Measurements from ENCODE around the gene HIP1R. TPM values are rescaled to one million over a fixed set of nuclear protein-coding genes. Genes with fewer than 3 reads are reported as not detected.
A peak's percentile ranks its signal among the peaks of the same experiment; 100 is the strongest.

Gene HIP1R
- total and polyA plus RNA-seq, 2 of the 4 experiments (the other 2 are of a cell fraction), result 13.8 to 18.5 TPM

GRCh38 chr12:122886851-122887818 lies 51.9 kb downstream of the HIP1R start:
- H4K8ac ChIP-seq (ENCODE audit: low read depth in 2 of 2, low read length in 2 of 2), result no peak overlapping the region
- H3K36me3 ChIP-seq (ENCODE audit: control insufficient read depth, insufficient read depth, low read length), result no peaks in the 10 kb centered on the region
- ChIA-PET CTCF (no interaction called here), POLR2A (ENCODE audit: unreplicated experiment) (interaction anchor here (0.6 kb wide), 1 partner anchor 20 kb away, joined by 4 read pairs; no protein-coding TSS in a partner anchor)
- H3K4me2 ChIP-seq (ENCODE audit: low read depth, low read length), result no peak overlapping the region; the same call in 1 of the 2 replicates
- peak overlapping the region; percentile 37; the same call in 1 of the 2 replicates for H2BK20ac ChIP-seq (ENCODE audit: low read depth, low read length)
- H3K14ac ChIP-seq (replicated peaks; ENCODE audit: low read depth, low read length), result peak overlapping the region; percentile 57
- peak; percentile 76 for DNase-seq
- peaks cover 19 to 85% of the 10 kb centered on the region in 2 experiments; a peak in 3 of 4 replicates for H3K79me1 ChIP-seq (ENCODE audit: low read depth in 1 of 2, low read length in 2 of 2)
- no peaks in the 10 kb centered on the region for H3K27me3 ChIP-seq (ENCODE audit: control insufficient read depth, insufficient read depth, low read length)
- peaks cover 83% of the 10 kb centered on the region for H4K20me1 ChIP-seq (ENCODE audit: insufficient read depth, low read length)
- H3K56ac ChIP-seq (ENCODE audit: extremely low read depth, insufficient read depth, low read length), result no peak overlapping the region
- H3K9me3 ChIP-seq (ENCODE audit: control insufficient read depth, insufficient read depth, low read length), result no peaks in the 10 kb centered on the region
- peak overlapping the region; percentile 33; the same call in 1 of the 2 replicates for H2BK120ac ChIP-seq (ENCODE audit: low read depth, low read length)
- peak overlapping the region; percentile 91 for H2AK9ac ChIP-seq (replicated peaks; ENCODE audit: low read depth, low read length, poor library complexity)
- H3K23ac ChIP-seq (ENCODE audit: low read depth, low read length), result peak overlapping the region; percentile 70; the same call in 1 of the 2 replicates
- TF ChIP-seq MAZ (IDR thresholded peaks at IDR 0.05; ENCODE audit: borderline replicate concordance, low read depth, low read length) (peak; percentile 58; the same call in 1 of the 2 replicates), ELK1 (IDR thresholded peaks at IDR 0.05; ENCODE audit: borderline replicate concordance, low read depth, low read length) (no peak), FOS (IDR thresholded peaks at IDR 0.05; ENCODE audit: low read depth, low read length) (peak; percentile 68), POLR2A (IDR thresholded peaks at IDR 0.05; ENCODE audit: low read depth, low read length) (no peak)
- peak overlapping the region; percentile 66 for H3K4ac ChIP-seq (ENCODE audit: low read depth, low read length)
- ATAC-seq (ENCODE audit: low read depth), result no peak
- H2AK5ac ChIP-seq (ENCODE audit: low read depth, low read length), result peak overlapping the region; percentile 71
- in situ Hi-C loops (cut with MboI; ENCODE audit: low sequenced_read_pairs), result no loop called here
- peak overlapping the region; percentile 19 for H2BK5ac ChIP-seq (ENCODE audit: low read depth, low read length, poor library complexity, severe bottlenecking)
- H2BK15ac ChIP-seq (ENCODE audit: low read depth, low read length), result peak overlapping the region; percentile 57; the same call in 2 of the 3 replicates
- H3K9ac ChIP-seq (ENCODE audit: low read depth, low read length), result no peak overlapping the region
- H2AFZ ChIP-seq (replicated peaks; ENCODE audit: low read length, poor library complexity), result no peak overlapping the region
- no peak overlapping the region for H3K4me3 ChIP-seq (ENCODE audit: insufficient read depth, low read depth, low read length)
- H3K9me1 ChIP-seq (ENCODE audit: insufficient read depth, low read length), result peaks cover 34% of the 10 kb centered on the region
- no TSS peak for BruUV-seq (replicated peaks)
- no peak overlapping the region for H4K5ac ChIP-seq (ENCODE audit: low read depth, low read length)
- dilution Hi-C loops (cut with HindIII; ENCODE audit: low sequenced_read_pairs, unreplicated experiment), result no loop called here
- WGBS, 2 experiments (ENCODE audit: extremely low coverage in 2 of 2, insufficient read length in 1 of 2), result 43% methylated on average over 6 of the region's 10 CpGs; no CpG with 5 or more reads in 1 of the 2 experiments
- intact Hi-C loops (cut with micrococcal nuclease), result no loop called here
- H3K18ac ChIP-seq (ENCODE audit: low read depth, low read length), result no peak overlapping the region
- H3K27ac ChIP-seq (ENCODE audit: insufficient read depth, low read length), result peak overlapping the region; percentile 23; the same call in 1 of the 2 replicates
- no peak overlapping the region for H4K91ac ChIP-seq (ENCODE audit: insufficient read depth, low read depth, low read length)
- H3K4me1 ChIP-seq (ENCODE audit: control insufficient read depth, insufficient read depth, low read length), result peaks cover 28% of the 10 kb centered on the region

All from IMR-90 (cell line).